ENCODE results near the gene PTPDC1. TPM values are rescaled to one million over a fixed set of nuclear protein-coding genes. Genes with fewer than 3 reads are reported as not detected.

PTPDC1 gene
- total and polyA plus RNA-seq, 4 donors: 0.45 to 5.1 (median 1.1) TPM

DNA sequence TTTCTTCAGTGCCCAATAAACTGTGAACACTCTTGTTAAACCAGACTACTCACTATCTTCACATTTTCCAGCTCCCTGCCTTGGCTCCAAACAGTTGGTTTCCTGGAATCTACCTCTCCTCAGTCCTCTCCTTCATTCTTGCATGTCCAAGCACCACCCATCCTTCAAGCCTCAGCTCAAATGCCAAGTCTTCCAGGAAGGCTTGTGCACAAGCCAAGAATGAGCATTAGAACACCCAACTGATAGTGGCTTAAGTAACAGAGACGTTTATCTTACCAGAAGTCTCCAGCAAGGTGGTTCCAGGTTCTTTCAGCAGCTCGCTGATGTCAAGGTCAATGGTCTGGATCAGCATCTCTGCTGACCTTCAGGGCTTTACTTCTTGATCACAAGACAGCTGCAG is 60.1 kb downstream of the PTPDC1 start:
- TF ChIP-seq, protein P1, sequence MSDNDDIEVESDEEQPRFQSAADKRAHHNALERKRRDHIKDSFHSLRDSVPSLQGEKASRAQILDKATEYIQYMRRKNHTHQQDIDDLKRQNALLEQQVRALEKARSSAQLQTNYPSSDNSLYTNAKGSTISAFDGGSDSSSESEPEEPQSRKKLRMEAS (IDR thresholded peaks at IDR 0.05): no peak
- no peak for TF ChIP-seq RAD21 (IDR thresholded peaks at IDR 0.05)
- TF ChIP-seq, protein P2, sequence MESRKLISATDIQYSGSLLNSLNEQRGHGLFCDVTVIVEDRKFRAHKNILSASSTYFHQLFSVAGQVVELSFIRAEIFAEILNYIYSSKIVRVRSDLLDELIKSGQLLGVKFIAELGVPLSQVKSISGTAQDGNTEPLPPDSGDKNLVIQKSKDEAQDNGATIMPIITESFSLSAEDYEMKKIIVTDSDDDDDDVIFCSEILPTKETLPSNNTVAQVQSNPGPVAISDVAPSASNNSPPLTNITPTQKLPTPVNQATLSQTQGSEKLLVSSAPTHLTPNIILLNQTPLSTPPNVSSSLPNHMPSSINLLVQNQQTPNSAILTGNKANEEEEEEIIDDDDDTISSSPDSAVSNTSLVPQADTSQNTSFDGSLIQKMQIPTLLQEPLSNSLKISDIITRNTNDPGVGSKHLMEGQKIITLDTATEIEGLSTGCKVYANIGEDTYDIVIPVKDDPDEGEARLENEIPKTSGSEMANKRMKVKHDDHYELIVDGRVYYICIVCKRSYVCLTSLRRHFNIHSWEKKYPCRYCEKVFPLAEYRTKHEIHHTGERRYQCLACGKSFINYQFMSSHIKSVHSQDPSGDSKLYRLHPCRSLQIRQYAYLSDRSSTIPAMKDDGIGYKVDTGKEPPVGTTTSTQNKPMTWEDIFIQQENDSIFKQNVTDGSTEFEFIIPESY (IDR thresholded peaks at IDR 0.05): no peak
- no peak for TF ChIP-seq JUND (IDR thresholded peaks at IDR 0.05)
- TF ChIP-seq ATF3 (IDR thresholded peaks at IDR 0.05): no peak
- TF ChIP-seq HNF4G (IDR thresholded peaks at IDR 0.05): no peak
- TF ChIP-seq EGR1 (IDR thresholded peaks at IDR 0.05; ENCODE audit: low read depth in 2 of 2): no peak
- TF ChIP-seq FOXA1 (IDR thresholded peaks at IDR 0.05): no peak
- TF ChIP-seq CTCF (IDR thresholded peaks at IDR 0.05; ENCODE audit: low read depth, low read length, missing input control): no peak
- no peak for TF ChIP-seq HNF4A (conservative IDR thresholded peaks at IDR 0.05)
- TF ChIP-seq YY1 (IDR thresholded peaks at IDR 0.05): no peak
- TF ChIP-seq FOXA2 (IDR thresholded peaks at IDR 0.05): no peak
- no peak for TF ChIP-seq SP1 (IDR thresholded peaks at IDR 0.05)
- Histone ChIP-seq H3K4me1 (ENCODE audit: control insufficient read depth in 4 of 4, insufficient read depth in 4 of 4, low read length in 3 of 4) (no peaks in the 10 kb centered on the region), H3K4me3 (ENCODE audit: low read depth in 1 of 3, low read length in 3 of 3) (no peak overlapping the region), H3K9me3 (ENCODE audit: control insufficient read depth in 4 of 4, low read length in 3 of 4) (no peaks in the 10 kb centered on the region), H3K27ac (ENCODE audit: low read depth in 1 of 2, low read length in 2 of 2) (no peak overlapping the region), H3K36me3 (ENCODE audit: control insufficient read depth in 4 of 4, insufficient read depth in 3 of 4, low read depth in 1 of 4, low read length in 3 of 4) (no peaks in the 10 kb centered on the region), H3K9ac (ENCODE audit: low read depth in 1 of 2, low read length in 2 of 2) (no peak overlapping the region), H3K27me3 (ENCODE audit: control insufficient read depth in 4 of 4, insufficient read depth in 4 of 4, low read length in 3 of 4) (no peaks in the 10 kb centered on the region)
- 75% methylated on average over 2 of the region's 2 CpGs for WGBS
- DNase-seq (ENCODE audit: low spot score): no peak

- Histone ChIP-seq H3K4me1 (ENCODE audit: control insufficient read depth in 4 of 4, insufficient read depth in 4 of 4, low read length in 3 of 4) (no peaks in the 10 kb centered on the region), H3K27ac (ENCODE audit: low read depth in 1 of 2, low read length in 2 of 2) (no peak overlapping the region), H3K27me3 (ENCODE audit: control insufficient read depth in 4 of 4, insufficient read depth in 4 of 4, low read length in 3 of 4) (no peaks in the 10 kb centered on the region), H3K4me3 (ENCODE audit: low read depth in 1 of 3, low read length in 3 of 3) (no peak overlapping the region), H3K9ac (ENCODE audit: low read depth in 1 of 2, low read length in 2 of 2) (no peak overlapping the region), H3K9me3 (ENCODE audit: control insufficient read depth in 4 of 4, low read length in 3 of 4) (no peaks in the 10 kb centered on the region), H3K36me3 (ENCODE audit: control insufficient read depth in 4 of 4, insufficient read depth in 3 of 4, low read depth in 1 of 4, low read length in 3 of 4) (no peaks in the 10 kb centered on the region)
- TF ChIP-seq RXRA (IDR thresholded peaks at IDR 0.05): no peak
- TF ChIP-seq, protein P1 (IDR thresholded peaks at IDR 0.05): no peak
- no peak for TF ChIP-seq EGR1 (IDR thresholded peaks at IDR 0.05; ENCODE audit: low read depth in 2 of 2)
- TF ChIP-seq HNF4A (conservative IDR thresholded peaks at IDR 0.05): no peak
- no peak for TF ChIP-seq FOXA2 (IDR thresholded peaks at IDR 0.05)
- no peak for TF ChIP-seq REST (IDR thresholded peaks at IDR 0.05)
- TF ChIP-seq FOXA1 (IDR thresholded peaks at IDR 0.05): no peak
- TF ChIP-seq, protein P2 (IDR thresholded peaks at IDR 0.05): no peak
- TF ChIP-seq NR2F2 (IDR thresholded peaks at IDR 0.05): no peak
- TF ChIP-seq GABPA (IDR thresholded peaks at IDR 0.05 in 1 of 2, conservative IDR thresholded peaks at IDR 0.05 in 1 of 2): no peak
- 81% methylated on average over 5 of the region's 5 CpGs for WGBS
- no peak for DNase-seq (ENCODE audit: low spot score)
Observed at GRCh38 chr9:94145640-94146039, 61.4 kb downstream of the PTPDC1 start.
